GM12865 (cell line): Measurements from ENCODE around the gene ABCB7.
"Not testable (repeated sequence)": the region's sequence is repeated elsewhere in the genome, so short reads cannot be mapped to it uniquely, and the experiment has no call there.

Source experiments
- DNase-seq: peaks from one replicate; pipeline ENCODE4 v3.0.0; 2010; ENCODE audit warnings: low read depth
- H3K4me3 ChIP-seq: 2 replicates; pipeline ENCODE4 v1.5.1; 2011; ENCODE audit warnings: mild to moderate bottlenecking, low read depth, low read length, control low read depth
- TF ChIP-seq, protein P1 (sequence below): IDR thresholded peaks from 2 replicates; pipeline ENCODE4 v1.5.1; 2011; ENCODE audit warnings: low read length, control low read depth, low read depth, inconsistent platforms; ENCODE audit not compliant: insufficient read depth; ENCODE audit errors: missing control alignments

The ABCB7 gene

DNA sequence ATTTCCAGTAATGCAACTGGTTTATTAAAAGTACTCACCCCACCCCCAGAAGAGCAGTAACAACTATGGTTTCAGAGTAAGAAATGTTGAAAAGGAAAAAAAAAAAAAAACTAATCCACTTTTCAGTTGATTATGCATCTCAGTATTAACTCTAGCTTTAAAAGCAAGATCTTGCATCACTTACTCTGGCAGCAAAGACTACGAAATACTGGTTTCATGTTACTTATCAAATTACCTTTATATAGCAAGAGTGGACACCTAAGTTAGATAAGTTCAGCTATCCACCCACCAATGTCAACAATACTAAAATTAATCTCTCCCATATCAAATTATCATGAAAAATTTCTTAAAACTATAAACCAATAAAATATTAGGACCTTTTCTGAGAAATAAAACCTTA is 105.0 kb downstream of the ABCB7 start:
- DNase-seq, result no peak
- no peak overlapping the region for H3K4me3 ChIP-seq
- TF ChIP-seq, protein P1, sequence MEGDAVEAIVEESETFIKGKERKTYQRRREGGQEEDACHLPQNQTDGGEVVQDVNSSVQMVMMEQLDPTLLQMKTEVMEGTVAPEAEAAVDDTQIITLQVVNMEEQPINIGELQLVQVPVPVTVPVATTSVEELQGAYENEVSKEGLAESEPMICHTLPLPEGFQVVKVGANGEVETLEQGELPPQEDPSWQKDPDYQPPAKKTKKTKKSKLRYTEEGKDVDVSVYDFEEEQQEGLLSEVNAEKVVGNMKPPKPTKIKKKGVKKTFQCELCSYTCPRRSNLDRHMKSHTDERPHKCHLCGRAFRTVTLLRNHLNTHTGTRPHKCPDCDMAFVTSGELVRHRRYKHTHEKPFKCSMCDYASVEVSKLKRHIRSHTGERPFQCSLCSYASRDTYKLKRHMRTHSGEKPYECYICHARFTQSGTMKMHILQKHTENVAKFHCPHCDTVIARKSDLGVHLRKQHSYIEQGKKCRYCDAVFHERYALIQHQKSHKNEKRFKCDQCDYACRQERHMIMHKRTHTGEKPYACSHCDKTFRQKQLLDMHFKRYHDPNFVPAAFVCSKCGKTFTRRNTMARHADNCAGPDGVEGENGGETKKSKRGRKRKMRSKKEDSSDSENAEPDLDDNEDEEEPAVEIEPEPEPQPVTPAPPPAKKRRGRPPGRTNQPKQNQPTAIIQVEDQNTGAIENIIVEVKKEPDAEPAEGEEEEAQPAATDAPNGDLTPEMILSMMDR, result no peak

DNA sequence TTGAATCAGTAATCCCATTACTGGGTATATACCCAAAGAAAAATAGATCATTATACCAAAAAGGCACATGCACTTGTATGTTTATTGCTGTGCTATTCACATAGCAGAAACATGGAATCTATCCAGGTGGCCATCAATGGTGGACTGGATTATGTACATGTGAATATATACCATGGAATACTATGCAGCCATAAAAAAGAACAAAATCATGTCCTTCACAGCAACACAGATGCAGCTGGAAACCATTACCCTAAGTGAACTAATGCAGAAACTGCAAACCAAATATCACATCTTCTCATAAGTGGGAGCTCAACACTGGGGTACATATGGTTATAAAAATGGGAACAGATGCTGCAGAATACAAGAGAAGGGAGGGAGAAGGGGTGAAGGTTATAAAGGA is 110.7 kb downstream of the ABCB7 start:
- TF ChIP-seq, protein P1, result no peak
- DNase-seq, result no peak
- no peak overlapping the region for H3K4me3 ChIP-seq

DNA sequence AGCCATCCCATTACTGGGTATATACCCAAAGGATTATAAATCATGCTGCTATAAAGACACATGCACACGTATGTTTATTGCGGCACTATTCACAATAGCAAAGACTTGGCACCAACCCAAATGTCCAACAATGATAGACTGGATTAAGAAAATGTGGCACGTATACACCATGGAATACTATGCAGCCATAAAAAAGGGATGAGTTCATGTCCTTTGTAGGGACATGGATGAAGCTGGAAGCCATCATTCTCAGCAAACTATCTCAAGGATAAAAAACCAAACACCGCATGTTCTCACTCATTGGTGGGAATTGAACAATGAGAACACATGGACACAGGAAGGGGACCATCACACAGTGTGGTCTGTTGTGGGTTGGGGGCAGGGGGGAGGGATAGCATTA is 111.9 kb downstream of the ABCB7 start:
- not testable (repeated sequence) for DNase-seq, H3K4me3 ChIP-seq

DNA sequence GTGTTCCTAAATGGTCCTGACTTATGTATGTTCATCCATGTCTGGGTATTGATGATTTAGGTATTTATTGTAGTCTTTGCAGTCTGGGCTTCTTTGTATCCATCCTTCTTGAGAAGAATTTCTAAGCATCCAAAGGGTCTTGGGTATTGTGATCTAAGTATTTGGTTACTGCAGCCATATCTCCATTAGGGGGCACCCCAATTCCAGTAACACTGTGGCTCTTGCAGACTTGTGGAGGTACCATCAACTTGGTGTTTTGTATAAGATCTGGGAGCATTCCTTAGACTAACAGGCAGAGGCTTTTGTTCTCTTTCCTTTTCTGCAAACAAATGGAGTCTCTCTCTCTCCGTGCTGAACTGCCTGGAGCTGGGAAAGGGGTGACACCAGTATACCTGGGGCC is 117.2 kb downstream of the ABCB7 start:
- H3K4me3 ChIP-seq, result no peak overlapping the region
- peak; percentile 34 for DNase-seq
- TF ChIP-seq, protein P1, result no peak
